22Rv1 (cell line): ENCODE results near the gene LRRC8E.

Source experiments
- ZFX ChIP-seq: fragments of 450-650 bp; IDR thresholded peaks from 2 replicates; pipeline ENCODE4 v1.6.1; 2017; ENCODE audit warnings: antibody characterized with exemption, borderline replicate concordance
- TF ChIP-seq, protein P1 (sequence below): fragments of 450-650 bp; IDR thresholded peaks from 2 replicates; pipeline ENCODE4 v1.5.1; 2017; ENCODE audit warnings: mild to moderate bottlenecking

DNA sequence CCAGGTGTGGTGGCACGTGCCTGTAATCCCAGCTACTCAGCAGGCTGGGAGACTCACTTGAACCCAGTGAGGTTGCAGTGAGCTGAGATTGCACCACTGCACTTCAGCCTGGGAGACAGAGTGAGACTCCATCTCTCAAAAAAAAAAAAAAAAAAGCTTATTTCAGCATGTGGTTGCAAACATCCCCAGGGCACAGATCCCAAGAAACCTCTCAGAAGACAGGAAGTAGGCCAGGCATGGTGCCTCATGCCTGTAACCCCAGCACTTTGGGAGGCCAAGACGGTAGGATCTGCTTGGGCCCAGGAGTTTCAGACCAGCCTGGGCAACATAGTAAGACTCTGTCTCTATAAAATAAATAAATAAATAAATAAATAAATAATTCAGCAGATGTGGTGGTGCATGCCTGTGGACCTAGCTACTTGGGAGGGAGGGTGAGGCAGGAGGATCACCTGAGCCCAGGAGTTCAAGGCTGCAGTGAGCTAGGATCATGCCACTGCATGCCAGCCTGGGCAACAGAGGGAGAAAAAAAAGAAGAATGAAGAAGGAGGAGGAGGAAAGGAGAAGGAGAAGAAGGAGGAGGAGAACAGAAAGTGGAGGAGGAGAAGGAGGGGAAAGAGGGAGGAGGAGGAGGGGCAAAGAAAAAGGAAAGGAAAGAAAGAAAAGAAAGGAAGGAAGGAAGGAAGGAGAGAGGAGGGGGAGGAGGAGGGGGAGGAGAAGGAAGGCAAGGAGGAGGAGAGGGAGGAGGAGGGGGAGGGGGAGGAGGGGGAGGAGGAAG lies 4.3 kb upstream of the LRRC8E start:
- TF ChIP-seq, protein P1, sequence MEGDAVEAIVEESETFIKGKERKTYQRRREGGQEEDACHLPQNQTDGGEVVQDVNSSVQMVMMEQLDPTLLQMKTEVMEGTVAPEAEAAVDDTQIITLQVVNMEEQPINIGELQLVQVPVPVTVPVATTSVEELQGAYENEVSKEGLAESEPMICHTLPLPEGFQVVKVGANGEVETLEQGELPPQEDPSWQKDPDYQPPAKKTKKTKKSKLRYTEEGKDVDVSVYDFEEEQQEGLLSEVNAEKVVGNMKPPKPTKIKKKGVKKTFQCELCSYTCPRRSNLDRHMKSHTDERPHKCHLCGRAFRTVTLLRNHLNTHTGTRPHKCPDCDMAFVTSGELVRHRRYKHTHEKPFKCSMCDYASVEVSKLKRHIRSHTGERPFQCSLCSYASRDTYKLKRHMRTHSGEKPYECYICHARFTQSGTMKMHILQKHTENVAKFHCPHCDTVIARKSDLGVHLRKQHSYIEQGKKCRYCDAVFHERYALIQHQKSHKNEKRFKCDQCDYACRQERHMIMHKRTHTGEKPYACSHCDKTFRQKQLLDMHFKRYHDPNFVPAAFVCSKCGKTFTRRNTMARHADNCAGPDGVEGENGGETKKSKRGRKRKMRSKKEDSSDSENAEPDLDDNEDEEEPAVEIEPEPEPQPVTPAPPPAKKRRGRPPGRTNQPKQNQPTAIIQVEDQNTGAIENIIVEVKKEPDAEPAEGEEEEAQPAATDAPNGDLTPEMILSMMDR, result no peak
- TF ChIP-seq ZFX, result no peak
